NCI-H2196 treated with DMSO at 0.1 percent for 48 hours (cell line): ENCODE measurements around the gene BOD1.
A peak's percentile ranks its signal among the peaks of the same experiment; 100 is the strongest.

Experiments
- DNase-seq: peaks from one replicate; lab custom pipeline; 2025; ENCODE audit not compliant: unreplicated experiment; lab: John Stamatoyannopoulos, UW

Gene BOD1

DNA sequence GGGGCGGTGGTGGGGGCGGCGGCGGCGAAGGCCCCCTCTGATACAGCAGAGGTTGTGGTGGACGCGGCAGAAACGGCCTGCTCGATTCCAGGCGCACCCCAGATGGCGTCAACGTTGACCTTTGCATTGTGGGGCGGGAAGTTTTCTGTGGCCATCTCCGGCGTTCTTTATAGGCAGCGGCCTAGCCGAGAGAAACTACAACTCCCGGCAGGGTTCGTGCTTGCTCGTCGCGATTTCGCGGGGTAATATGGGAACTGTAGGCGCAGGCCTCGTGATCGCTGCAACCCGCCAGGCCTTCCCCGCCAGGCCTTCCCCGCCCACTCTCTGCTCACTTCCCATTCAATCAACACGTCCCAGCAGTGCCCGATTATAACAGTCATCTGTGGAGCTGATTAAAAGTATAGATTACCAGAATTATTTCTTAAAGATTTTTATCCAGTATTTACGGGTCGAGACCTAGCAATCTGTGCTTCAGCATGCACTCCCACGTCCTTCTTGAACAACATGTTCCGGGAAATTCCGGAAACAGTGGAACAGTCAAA lies at the start of gene BOD1:
BOD1 (minus strand) TSS at position 74 of the 542 bp plus-strand sequence. CDS start 214 bp downstream, outside the sequence.
- DNase-seq: peak; percentile 96

DNA sequence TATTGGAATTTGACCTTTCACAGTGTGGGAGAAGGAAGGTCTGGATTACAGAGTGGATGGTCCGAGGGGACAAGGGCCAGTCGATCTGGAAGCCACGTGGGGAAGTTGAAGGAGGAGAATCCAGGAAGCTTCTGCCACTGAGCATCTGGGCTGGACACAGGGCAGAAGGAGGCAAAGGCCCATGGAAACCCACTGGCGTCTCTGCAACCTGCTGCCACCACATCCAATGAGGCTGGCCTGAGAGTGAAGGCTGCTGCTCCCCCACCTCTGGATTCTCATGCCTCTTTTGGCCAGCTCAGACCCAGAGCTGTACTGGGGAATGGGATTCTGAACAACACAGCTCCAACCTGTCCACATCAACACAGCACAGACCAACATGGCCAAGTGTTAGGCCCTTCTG lies 48.9 kb upstream of the BOD1 start:
- no peak for DNase-seq

DNA sequence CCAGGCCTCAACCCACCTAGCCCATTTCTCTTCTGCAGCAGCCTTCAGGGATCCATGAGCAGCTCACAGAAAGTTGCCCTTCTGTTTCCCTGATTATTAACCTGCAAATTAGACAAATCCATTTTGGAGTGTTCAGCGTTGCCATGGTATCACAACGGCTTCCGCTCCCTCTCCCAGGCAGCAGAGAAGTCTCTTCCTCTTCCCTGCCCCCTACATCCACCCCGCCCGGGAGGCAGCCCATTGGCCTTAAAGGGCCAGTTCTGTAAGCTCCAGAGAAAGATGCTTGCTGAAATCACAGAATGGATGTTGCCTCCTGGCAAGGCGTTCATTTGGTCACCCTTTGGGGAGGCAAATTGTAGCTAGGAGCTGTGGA lies 47.7 kb upstream of the BOD1 start:
- DNase-seq: no peak

DNA sequence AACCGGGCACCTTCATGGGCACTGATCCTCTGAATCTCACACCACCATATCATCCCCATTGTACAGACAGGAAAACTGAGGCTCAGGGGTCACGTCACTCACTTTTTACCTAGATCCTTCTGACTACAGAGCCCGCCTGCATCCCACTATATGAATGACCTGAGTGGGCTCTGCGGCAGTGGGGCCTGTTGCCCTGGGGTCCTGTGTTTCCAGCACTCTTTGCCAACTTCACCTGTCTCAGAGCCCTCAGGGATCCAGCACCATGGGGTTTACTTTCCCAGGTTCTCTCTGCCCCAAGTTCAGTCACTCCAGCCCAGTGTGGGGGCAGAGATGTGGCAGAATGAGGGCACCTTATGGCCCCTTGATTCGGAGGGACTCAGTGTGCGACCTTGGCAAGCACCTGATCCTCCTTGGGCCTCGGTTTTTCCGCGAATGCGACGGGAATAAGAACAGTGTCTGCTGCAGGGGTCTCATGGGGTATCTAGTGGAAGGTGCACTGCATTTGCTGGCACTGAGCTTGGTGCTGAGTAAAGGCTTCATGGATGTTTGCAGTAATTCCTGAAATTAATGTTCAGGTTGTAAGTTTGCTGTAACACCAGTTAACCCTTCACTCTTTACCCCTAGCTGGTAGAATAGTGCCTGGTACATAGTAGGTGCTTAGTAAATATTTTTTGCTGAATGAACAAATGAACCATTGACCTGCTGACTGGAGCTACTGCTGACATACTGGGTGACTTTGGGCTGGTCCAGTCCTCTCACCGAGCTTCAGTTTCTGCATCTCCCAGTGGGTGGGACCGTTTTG lies 47.1 kb upstream of the BOD1 start:
- DNase-seq: no peak

DNA sequence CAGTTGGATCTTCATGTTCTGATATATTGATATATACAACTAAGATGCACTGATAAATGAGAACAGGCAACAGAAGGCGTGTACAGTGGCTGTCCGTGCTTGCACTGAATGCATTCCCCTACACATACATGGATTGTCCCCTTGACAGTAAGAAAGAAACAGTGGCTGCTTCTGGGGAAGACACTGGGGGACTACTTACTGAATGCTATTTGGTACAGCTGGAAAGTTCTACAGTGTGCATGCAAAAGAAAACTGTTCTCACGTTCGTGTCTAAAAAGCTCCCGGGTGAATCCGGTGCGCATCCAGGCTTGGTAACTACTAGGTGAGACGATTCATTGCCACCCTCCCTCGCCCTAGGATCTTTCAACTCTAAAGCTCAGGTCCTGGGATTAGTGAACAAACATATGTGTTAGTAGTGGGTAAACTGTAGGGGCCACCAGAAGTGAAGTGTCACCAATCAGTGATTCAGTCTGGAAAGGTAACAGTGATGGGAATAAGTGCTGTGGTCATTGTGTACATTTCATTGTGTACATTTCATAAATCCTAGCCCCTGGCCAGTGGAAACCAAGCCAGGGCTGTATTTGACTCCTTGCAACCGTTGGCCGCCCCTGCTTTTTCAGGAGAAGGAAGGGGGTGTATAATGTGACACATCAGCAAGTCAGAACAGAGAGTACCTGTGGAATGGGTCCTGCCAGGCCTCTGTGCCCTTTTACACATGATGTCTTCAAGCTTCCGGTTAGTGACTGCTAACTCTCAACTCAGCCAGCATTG lies 46.3 kb upstream of the BOD1 start:
- DNase-seq: no peak

DNA sequence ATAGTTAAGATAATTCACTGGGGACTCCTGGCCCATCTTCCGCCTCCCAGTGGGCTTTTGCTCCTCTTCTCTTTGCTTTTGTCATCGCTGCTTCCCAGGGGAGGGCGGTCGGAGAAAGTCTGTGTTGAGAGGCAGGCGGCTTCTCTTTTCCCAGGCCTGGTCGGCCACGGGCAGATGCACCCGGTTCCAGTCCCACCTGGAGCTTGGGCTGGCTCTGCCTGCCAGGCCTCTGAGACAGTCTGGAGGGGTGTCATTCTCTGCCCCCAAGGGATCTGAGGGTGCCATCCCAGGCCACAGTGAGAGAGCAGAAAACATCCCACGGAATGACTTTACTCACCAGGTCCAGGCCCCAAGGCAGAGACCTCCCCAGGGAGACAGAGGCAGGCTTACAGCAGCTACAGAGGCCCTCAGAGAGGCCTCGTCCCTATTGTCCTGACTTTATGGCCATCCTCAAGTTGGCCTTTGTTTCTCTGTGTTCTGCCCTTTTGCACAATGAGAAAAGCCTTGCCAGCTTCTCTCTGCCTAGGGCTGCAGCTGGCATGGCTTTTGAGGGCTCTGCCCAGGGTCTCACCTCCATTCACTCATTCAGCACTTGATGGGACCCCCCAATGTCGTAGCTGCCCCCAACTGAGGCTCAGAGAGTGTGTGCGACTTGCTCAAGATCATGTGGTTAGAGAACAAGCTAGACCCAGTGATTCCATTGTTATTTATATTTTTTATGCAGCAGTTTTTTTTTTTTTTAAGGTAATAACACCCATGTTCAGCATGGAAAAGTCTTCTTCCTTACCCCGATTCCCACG lies 44.2 kb upstream of the BOD1 start:
- DNase-seq: no peak

DNA sequence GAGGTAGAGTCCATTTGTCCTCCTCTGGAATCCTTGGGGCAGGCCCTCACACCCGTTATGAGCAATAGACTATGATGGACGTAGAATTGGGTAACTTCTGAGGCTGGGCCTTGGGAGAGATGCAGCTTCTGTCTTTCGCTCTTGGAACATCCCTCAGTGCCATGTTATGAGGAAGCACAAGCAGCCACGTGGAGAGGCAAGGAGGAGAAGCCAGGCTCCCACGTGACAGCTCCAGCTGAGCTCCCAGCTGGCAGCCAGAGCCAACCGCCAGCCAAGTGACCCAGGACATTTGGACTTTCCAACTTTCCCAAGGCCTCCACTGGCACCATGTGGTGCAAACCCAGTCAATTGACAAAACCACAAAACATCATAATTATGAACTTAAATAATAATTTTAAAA lies 43.0 kb upstream of the BOD1 start:
- no peak for DNase-seq

DNA sequence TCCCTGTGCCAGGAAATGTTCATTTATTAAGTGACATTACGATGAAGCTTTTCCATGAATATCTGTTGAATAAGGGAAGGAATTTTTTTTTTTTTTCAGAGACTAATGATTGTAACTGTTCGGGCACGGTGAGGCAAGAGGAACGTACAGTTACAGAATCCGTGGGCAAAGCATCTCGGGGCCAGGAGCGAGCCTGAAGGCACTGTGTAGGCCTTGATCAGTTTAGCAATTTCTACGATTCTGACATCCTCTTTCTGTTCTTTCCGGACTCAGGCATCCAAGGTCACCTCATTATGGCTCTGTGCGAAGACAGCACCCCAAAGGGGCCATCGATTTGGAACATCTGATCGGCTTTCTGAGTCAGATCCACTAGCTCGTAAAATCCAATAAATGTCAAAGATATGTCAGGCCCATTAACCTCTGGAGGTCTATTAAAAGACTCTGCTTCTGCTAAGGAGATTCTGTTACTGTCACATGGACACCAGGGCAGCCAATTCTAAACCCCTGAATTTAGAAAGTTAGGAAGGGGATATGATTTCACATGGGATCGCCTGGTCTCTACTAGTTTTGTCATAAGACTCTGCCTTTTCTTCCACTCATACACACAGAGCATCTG lies 41.4 kb upstream of the BOD1 start:
- DNase-seq: no peak

DNA sequence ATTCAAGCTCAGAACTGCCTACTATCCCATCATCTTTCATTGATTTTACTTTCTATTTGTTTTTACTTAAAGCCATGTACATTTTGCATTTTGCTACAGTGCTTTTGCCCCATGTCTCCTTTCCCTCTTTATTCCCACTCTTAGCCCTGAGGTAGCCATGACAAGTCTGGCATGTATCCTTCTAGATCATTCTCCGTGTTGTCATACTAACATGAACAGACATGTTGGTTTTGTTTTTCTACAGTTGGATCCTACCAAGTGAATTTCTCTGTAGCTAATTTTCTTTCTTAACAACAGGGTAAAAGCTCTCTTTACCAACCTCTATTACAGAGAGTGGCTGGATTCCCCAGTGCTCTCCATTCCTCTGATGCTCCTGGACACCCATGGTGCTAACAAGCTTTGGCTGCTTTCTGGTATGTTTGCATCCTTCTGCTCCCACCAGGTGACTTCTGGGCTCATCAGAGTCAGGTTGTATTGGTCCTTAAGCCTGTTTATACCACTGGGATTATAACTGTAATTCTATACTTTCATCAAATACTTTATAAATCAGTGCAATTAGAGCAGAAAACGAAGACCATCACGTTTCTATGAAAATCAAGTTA lies 38.8 kb upstream of the BOD1 start:
- DNase-seq: no peak

DNA sequence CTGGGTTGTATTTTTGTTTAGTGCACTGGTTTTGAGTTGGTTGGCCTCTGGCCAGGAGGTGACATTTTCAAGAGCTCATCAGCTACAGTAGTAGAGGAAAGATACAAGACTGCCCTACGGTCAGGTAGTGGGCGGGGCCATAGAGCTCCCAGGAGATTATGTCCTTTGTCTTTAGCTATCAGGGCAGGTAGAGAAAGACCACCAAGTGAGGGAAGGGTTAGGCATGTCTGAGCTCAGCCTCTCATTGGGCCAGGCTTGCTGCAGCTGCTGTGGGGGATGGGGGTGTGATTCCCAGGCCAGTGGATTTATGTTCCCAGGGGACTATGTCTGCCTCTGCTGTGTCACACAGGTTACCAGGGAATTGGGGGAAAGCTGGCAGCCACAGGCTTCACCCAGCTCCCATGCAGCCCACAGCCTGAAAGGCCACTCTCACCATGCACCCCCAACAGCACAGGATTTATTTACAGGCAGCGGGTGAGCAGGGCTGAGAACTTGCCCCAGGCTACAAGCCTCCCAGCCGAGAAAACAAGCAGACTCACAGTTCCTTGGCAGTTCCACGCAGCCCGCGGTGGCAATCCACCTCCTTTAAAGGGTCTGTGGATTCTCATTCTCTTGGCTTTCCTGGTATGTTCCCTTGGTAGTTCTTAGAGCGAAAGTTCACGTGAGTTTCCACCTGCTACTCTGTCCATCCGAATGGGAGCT lies 37.5 kb upstream of the BOD1 start:
- DNase-seq: no peak

DNA sequence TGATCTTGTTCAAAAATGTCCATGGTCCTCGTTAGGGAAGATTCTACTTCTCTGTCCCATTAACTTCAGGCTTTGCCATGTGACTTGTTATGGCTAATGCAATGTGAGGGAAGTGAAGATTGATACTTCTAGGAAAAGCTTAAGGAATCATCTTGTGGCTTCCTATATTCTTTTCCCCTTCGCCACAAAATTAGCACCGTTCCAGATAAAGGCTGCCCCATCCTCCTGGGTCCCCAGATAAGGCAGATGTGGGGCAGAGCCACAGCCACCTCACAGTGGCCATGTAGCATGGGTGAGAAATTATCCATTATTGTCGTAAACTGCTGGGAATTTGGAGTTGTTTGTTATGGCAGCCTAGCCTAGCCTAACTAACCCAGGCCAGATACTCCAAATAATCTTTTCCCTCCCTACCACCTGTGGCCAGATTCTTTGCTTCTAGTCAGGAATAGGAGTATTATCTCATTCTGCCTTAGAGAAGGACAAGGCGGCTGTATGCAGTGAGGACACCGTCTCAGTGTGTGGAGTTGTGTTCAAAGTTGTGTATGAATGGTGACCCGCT lies 31.9 kb upstream of the BOD1 start:
- no peak for DNase-seq

DNA sequence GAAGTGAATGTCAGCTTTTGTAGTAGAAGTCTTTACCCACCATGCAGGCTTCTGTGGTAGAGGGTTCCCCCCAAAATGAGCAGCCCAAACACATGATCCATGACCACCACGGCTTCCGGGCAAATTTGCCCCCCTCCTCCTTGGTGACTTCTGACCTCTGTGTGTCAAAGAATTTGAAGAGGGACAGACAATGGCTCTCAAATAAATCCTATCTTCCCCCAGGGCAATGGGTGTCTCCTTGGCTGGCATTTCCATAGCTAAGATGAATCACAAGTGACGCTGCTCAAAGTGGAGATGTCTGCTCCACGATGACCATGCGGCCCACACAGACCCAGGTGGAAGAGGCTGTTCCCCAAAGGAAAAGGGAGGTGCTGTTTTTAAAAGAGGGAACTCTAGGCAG lies 30.2 kb upstream of the BOD1 start:
- no peak for DNase-seq

DNA sequence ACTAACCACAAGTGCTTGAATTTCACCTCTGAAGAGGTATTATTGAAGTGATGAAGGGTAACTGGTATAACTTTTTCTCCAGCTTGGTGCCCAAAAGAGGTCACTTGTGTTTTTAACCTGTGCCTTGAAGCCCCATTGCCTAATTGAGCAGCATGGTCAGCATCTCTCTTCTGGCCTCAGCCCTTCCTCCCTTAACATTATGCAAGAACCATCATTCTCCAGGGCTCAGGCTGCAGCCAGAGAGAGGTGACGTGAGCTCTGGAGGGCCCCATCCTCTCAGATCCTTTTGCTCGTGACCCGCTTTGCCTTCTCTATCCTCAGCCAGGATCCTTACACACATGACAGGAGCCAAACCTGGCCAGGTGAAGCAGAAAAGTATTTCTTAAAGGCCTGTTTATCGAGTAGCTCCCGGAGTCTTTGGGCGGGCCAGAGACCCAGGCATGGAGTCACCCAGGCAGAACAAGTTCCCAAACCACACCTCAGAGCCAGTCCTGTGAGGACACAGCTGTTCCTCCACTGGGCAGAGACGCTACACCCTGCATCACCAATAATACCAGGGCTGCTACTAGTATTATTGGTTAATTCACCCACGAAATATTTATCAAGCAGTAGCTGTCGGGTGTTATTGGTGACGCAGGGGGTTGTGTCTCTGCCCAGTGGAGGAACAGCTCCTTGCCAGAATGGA lies 29.6 kb upstream of the BOD1 start:
- no peak for DNase-seq

DNA sequence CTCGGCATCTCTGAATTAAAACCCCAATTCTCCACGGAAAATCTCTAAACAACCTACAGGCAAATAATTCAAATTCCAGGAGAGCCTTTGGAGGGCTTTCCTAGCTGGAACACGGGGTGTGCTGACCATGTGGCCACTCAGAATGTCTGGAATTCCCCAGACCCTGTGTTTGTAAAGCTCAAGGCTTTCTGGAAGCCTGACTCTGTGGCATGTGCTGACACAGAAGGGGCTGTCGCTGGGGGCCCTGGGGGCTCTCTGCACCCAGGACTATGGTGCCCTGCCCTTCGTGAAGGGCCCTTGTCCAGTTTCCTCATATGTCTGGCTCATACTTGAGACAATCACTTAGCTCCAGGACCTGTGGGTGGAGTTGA lies 29.0 kb upstream of the BOD1 start:
- no peak for DNase-seq

DNA sequence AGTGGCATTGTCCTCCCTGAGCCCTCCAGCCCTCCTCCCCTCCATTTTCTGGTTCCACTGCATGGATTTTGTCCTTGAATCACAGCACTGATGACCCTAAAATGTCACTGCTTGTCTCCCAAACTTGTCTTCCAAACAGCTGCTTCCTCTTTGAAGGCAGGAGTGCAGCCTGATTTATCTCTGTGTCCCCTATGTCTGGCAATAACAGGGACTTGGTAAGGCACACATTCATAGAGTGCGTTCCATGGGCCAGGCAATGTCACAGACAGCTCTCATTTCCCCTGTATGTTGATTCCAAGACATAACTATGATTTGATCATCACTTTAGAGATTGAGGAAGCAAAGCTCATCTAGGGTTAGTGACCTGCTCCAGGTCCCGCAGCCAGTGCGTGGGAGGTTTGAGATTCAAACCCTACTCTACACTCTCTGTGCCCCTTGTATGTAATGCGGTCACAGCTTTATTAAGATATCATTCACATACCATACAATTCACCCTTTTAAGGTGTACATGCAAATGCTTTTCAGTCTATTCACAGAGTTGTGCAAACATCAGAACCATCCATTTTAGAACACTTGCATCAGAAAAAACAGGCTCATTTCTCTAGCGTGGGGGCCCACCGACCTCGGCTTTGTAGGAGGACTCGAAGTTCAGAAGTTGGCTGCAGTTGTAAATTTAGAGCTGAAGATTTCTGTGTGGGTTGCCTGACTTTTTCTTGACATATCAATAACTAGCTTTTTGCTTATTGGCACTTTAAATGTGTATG lies 28.4 kb upstream of the BOD1 start:
- no peak for DNase-seq

DNA sequence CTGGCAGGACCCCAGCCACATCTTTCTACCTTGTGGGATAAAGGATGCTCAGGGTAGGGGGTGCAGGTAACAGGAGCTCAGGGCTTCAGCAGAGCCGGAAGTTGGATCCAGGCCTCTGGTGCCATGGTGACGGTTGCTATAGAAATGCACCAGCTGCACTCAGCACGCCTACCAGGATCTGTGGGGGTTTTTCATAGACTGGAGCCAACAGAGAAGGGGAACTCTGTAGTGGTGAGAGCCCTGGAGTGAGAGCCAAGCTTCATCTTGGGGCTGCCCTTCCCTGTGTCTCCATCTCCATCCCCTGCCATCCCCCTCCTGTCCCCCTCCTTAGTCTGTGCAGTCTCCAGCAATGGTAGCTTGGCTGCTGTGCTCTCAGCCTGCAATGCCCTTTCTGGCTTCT lies 27.5 kb upstream of the BOD1 start:
- peak; percentile 68 for DNase-seq

DNA sequence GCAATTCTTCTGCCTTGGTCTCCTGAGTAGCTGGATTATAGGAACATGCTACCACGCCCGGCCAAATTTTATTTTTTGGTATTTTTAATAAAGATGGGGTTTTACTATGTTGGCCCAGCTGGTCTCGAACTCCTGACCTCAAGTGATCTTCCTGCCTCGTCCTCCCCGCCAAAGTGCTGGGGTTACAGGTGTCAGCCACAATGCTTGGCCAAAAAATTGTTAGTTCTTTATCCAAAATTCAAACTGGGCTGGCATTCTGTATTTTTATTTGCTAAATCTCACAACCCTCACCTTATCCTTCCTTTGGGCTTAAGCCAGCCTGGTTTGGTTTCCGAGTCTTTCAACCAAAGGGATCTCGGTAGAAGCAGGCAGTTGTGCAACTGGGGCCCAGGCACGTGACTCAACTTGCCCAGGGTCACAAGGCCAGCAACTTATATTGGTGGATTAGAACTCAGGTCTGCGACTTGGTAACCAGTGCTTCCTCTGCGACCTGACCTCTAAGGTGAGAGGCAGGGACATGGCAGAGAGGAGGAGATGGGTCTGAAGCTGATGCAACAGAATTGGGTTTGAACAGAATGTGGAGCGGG lies 26.5 kb upstream of the BOD1 start:
- DNase-seq: no peak

DNA sequence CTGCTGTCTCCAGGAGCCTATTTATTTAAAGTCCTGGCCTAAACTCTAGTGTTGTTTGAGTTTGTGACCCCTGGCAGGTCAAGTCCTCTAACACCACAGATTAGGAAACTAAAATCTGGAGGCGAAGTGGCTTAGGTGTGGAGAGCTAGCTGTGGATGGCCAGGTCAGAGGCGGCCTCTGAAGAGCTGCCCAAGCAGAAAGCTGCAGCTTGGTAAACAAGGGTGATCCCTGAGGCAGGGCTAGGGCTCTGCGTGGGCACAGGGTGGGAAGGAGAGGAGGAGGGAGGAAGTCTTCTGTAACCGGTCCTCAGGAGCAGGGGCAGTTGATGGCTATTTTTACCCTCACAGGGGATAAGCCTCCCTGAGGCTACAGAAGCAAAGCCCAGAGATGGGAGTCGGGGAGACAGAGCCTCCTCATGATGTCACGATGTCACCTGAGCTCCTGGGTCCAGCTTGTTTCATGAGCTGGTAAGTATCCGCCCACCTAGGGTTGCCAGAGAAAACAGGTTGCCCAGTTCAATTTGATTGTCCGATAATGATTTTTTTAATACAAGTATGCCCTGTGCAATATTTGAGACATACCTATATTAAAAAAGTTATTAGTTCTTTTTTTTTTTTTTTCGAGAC lies 25.9 kb upstream of the BOD1 start:
- DNase-seq: no peak
